OCI-LY7 (cell line): ENCODE data around the gene ZBTB3. TPM values are rescaled to one million over a fixed set of nuclear protein-coding genes. Genes with fewer than 3 reads are reported as not detected.

Source experiments
- BruUV-seq: library from RNA; stranded (reverse); fragments of 400-500 nt; replicated peaks from 2 replicates; lab custom pipeline; 2021; lab: Mats Ljungman, UMichigan
- CTCF ChIA-PET: fragments of 300-600 bp; sonication (Branson Sonifier 250); formaldehyde crosslinking; loops from one replicate; lab custom pipeline; 2022; ENCODE audit warnings: antibody characterized with exemption; ENCODE audit not compliant: unreplicated experiment; lab: Charles Lee
- POLR2A ChIA-PET: fragments of 300-600 bp; sonication (Branson Sonifier 250); formaldehyde crosslinking; loops from one replicate; lab custom pipeline; 2022; ENCODE audit warnings: antibody characterized with exemption; lab: Charles Lee
- DNase-seq: peaks from one replicate; pipeline ENCODE4 v3.0.0-alpha.2; 2015; ENCODE audit warnings: low spot score
- H2AFZ ChIP-seq: fragments of 200-600 bp; sonication (generic), shearing (Covaris generic); 2 replicates; pipeline ENCODE4 v1.6.1; 2014; ENCODE audit warnings: mild to moderate bottlenecking, antibody characterized with exemption, low read length, moderate library complexity
- H3K27ac ChIP-seq: fragments of 200-600 bp; sonication (generic); 2 replicates; pipeline ENCODE4 v1.5.1; 2014; ENCODE audit warnings: mixed run types, low read depth, mild to moderate bottlenecking, moderate library complexity, low read length, inconsistent platforms; ENCODE audit not compliant: poor library complexity, severe bottlenecking
- H3K36me3 ChIP-seq: fragments of 200-600 bp; sonication (generic); 2 replicates; pipeline ENCODE4 v1.6.1; 2014; ENCODE audit warnings: mild to moderate bottlenecking, antibody characterized with exemption, low read length, moderate library complexity, mixed read lengths; ENCODE audit not compliant: insufficient read depth
- H3K4me1 ChIP-seq: fragments of 200-600 bp; sonication (generic); 2 replicates; pipeline ENCODE4 v1.5.1; 2014; ENCODE audit warnings: mild to moderate bottlenecking, low read length; ENCODE audit not compliant: insufficient read depth, poor library complexity, severe bottlenecking
- H3K4me2 ChIP-seq: fragments of 200-600 bp; sonication (generic); 2 replicates; pipeline ENCODE4 v1.6.1; 2014; ENCODE audit warnings: mild to moderate bottlenecking, low read length
- H3K4me3 ChIP-seq: fragments of 200-600 bp; sonication (generic); 2 replicates; pipeline ENCODE4 v1.5.1; 2014; ENCODE audit warnings: mild to moderate bottlenecking, low read depth, low read length; ENCODE audit not compliant: poor library complexity, severe bottlenecking
- H3K79me2 ChIP-seq: fragments of 200-600 bp; sonication (generic); 2 replicates; pipeline ENCODE4 v1.6.1; 2016; ENCODE audit warnings: low read depth, mild to moderate bottlenecking, low read length, moderate library complexity, mixed read lengths; ENCODE audit not compliant: insufficient read depth
- H3K9me2 ChIP-seq: fragments of 200-600 bp; sonication (generic); 2 replicates; pipeline ENCODE4 v1.6.1; 2016; ENCODE audit warnings: mild to moderate bottlenecking, low read length, mixed read lengths; ENCODE audit not compliant: insufficient read depth
- H3K9me3 ChIP-seq: fragments of 200-600 bp; sonication (generic); 2 replicates; pipeline ENCODE4 v1.6.1; 2014; ENCODE audit warnings: mild to moderate bottlenecking, mixed run types, low read length, mixed read lengths
- H4K20me1 ChIP-seq: fragments of 200-600 bp; sonication (generic); 2 replicates; pipeline ENCODE4 v1.6.1; 2014; ENCODE audit warnings: mild to moderate bottlenecking, antibody characterized with exemption, low read length, moderate library complexity, mixed read lengths; ENCODE audit not compliant: insufficient read depth
- CTCF ChIP-seq: fragments of 200-600 bp; sonication (generic); conservative IDR thresholded peaks from 2 replicates; pipeline ENCODE4 v1.5.1; 2014; ENCODE audit warnings: mild to moderate bottlenecking, antibody characterized with exemption, low read length, moderate library complexity, mixed read lengths
- EZH2phosphoT487 ChIP-seq: fragments of 200-600 bp; sonication (generic); IDR thresholded peaks from 2 replicates; pipeline ENCODE4 v1.6.1; 2018; ENCODE audit warnings: low read depth, borderline replicate concordance, mild to moderate bottlenecking, mixed run types, antibody characterized with exemption, low read length, moderate library complexity, mixed read lengths
- intact Hi-C: fragments of 100-400 bp; cut with micrococcal nuclease; formaldehyde crosslinking; loops from one replicate; pipeline ENCODE4 v1.10.0; 2022; ENCODE audit not compliant: unreplicated experiment
- total RNA-seq, 2 experiments: library from RNA; depleted of rRNA in 1 of 2; stranded (reverse); fragments of >200 nt in 1 of 2; shearing (Covaris generic) in 1 of 2; gene quantifications; 2 replicates each; pipeline ENCODE4 v1.2.3, GENCODE V29; 2014 to 2022

Gene ZBTB3
- total RNA-seq, 2 experiments from 2014 or later = 11.3 to 11.8 TPM

- Histone ChIP-seq H3K9me3 (no peaks in the 10 kb centered on the region), H4K20me1 (no peaks in the 10 kb centered on the region), H3K4me2 (peak overlapping the region; percentile 80), H2AFZ (peak overlapping the region; percentile 47; the same call in 1 of the 2 replicates), H3K36me3 (peaks cover 56% of the 10 kb centered on the region), H3K27ac (peak overlapping the region; percentile 79), H3K4me1 (peaks cover 34% of the 10 kb centered on the region), H3K4me3 (peak overlapping the region; percentile 97), H3K79me2 (peaks cover 29% of the 10 kb centered on the region; the same call in 1 of the 2 replicates), H3K9me2 (no peaks in the 10 kb centered on the region)
- intact Hi-C loops = loop anchor here (1.0 to 5.0 kb wide), 8 partner anchors 18 to 236 kb away; partner anchors contain the start of genes HNRNPUL2, NXF1, UBXN1 and WDR74
- POLR2A ChIA-PET = interaction anchor here (0.5 to 1.7 kb wide), 7 partner anchors 15 to 212 kb away, joined by 3 to 10 read pairs (median 4); partner anchors contain the start of genes TAF6L and ZBTB3
- TF ChIP-seq CTCF (peak; percentile 90), EZH2phosphoT487 (no peak)
- DNase-seq = peak; percentile 92
- CTCF ChIA-PET = interaction anchor here (1.0 to 1.4 kb wide), 4 partner anchors 19 to 77 kb away, joined by 3 to 4 read pairs (median 3); partner anchors contain the start of gene NXF1
- BruUV-seq = no TSS peak
Measured at GRCh38 chr11:62786318-62787004, 32.5 kb upstream of the ZBTB3 start.

- BruUV-seq = no TSS peak
- H3K36me3 ChIP-seq = peaks cover 49% of the 10 kb centered on the region
- no peaks in the 10 kb centered on the region for H4K20me1 ChIP-seq
- CTCF ChIA-PET = no interaction called here
- TF ChIP-seq EZH2phosphoT487 (no peak), CTCF (no peak)
- H3K79me2 ChIP-seq = peaks cover 5% of the 10 kb centered on the region; the same call in 1 of the 2 replicates
- POLR2A ChIA-PET = interaction anchor here (0.6 kb wide), 1 partner anchor 20 kb away, joined by 4 read pairs; no protein-coding TSS in a partner anchor
- H3K4me1 ChIP-seq = peaks cover 8% of the 10 kb centered on the region
- H3K4me2 ChIP-seq = no peak overlapping the region
- no peak overlapping the region for H2AFZ ChIP-seq
- H3K27ac ChIP-seq = no peak overlapping the region
- no peak for DNase-seq
- no peaks in the 10 kb centered on the region for H3K9me3 ChIP-seq
- no peak overlapping the region for H3K4me3 ChIP-seq
- no peaks in the 10 kb centered on the region for H3K9me2 ChIP-seq
- intact Hi-C loops = no loop called here
Measured at GRCh38 chr11:62782753-62783152, 28.8 kb upstream of the ZBTB3 start.

- Histone ChIP-seq H3K36me3 (peaks cover 57% of the 10 kb centered on the region), H3K27ac (no peak overlapping the region), H4K20me1 (no peaks in the 10 kb centered on the region), H3K79me2 (peaks cover 5% of the 10 kb centered on the region; the same call in 1 of the 2 replicates), H3K9me2 (no peaks in the 10 kb centered on the region), H3K4me1 (peaks cover 5% of the 10 kb centered on the region), H3K4me3 (no peak overlapping the region), H2AFZ (no peak overlapping the region), H3K4me2 (no peak overlapping the region), H3K9me3 (no peaks in the 10 kb centered on the region)
- BruUV-seq = no TSS peak
- ChIA-PET POLR2A (no interaction called here), CTCF (no interaction called here)
- intact Hi-C loops = no loop called here
- no peak for TF ChIP-seq CTCF
- TF ChIP-seq EZH2phosphoT487 = no peak
- DNase-seq = no peak
Measured at GRCh38 chr11:62778441-62778840, 24.5 kb upstream of the ZBTB3 start.
